ENCODE measurements around the gene ACOT7.
A peak's percentile ranks its signal among the peaks of the same experiment; 100 is the strongest.

Gene ACOT7

GRCh38 chr1:6261615-6261995 lies 132.0 kb downstream of the ACOT7 start:
- DNase-seq: peak; percentile 56

- peak; percentile 68 for DNase-seq
These were observed 132.5 kb downstream of the ACOT7 start, which contains the start of gene GPR153 for GRCh38 chr1:6260961-6261614. GPR153 (minus strand) TSS chr1:6261098; CDS start chr1:6254905, 6,193 bp downstream.

- DNase-seq: peak; percentile 55
These were observed 133.1 kb downstream of the ACOT7 start for GRCh38 chr1:6260433-6260934.

GRCh38 chr1:6259491-6260362 lies 133.8 kb downstream of the ACOT7 start:
- peak; percentile 50 for DNase-seq

- no peak for DNase-seq
These were observed 134.9 kb downstream of the ACOT7 start for GRCh38 chr1:6258675-6259074.

- no peak for DNase-seq
These were observed 136.0 kb downstream of the ACOT7 start for GRCh38 chr1:6257541-6258069.

GRCh38 chr1:6256645-6257044 lies 136.9 kb downstream of the ACOT7 start:
- DNase-seq: no peak

- DNase-seq: no peak
These were observed 138.9 kb downstream of the ACOT7 start for GRCh38 chr1:6254691-6255090.

GRCh38 chr1:6253380-6253779 lies 140.2 kb downstream of the ACOT7 start:
- DNase-seq: no peak

- DNase-seq: no peak
These were observed 141.2 kb downstream of the ACOT7 start for GRCh38 chr1:6252374-6252710.

- no peak for DNase-seq
These were observed 141.7 kb downstream of the ACOT7 start for GRCh38 chr1:6251681-6252373.

- DNase-seq: no peak
These were observed 142.3 kb downstream of the ACOT7 start for GRCh38 chr1:6251233-6251632.

- DNase-seq: peak; percentile 34
These were observed 143.6 kb downstream of the ACOT7 start for GRCh38 chr1:6249739-6250689.

GRCh38 chr1:6248932-6249738 lies 144.4 kb downstream of the ACOT7 start:
- DNase-seq: peak; percentile 26

- DNase-seq: no peak
These were observed 145.3 kb downstream of the ACOT7 start for GRCh38 chr1:6248161-6248776.

GRCh38 chr1:6247651-6248050 lies 145.9 kb downstream of the ACOT7 start:
- DNase-seq: no peak

- peak; percentile 76 for DNase-seq
These were observed 146.8 kb downstream of the ACOT7 start for GRCh38 chr1:6246497-6247467.

- peak; percentile 83 for DNase-seq
These were observed 147.6 kb downstream of the ACOT7 start for GRCh38 chr1:6245869-6246496.
